Measurements from ENCODE around the gene CAMK1D. TPM values are rescaled to one million over a fixed set of nuclear protein-coding genes. Genes with fewer than 3 reads are reported as not detected.

CAMK1D gene
- total and polyA plus RNA-seq, 9 donors: 1.8 to 11.7 (median 5.5) TPM

GRCh38 chr10:12476656-12477055, 127.3 kb downstream of the CAMK1D start:
- Histone ChIP-seq H3K27ac (no peak overlapping the region), H3K36me3 (no peaks in the 10 kb centered on the region), H3K4me3 (no peak overlapping the region), H3K4me1 (ENCODE audit: insufficient read depth) (no peaks in the 10 kb centered on the region), H3K27me3 (no peaks in the 10 kb centered on the region), H3K9me3 (no peaks in the 10 kb centered on the region)
- intact Hi-C loops (cut with DNase I): no loop called here
- TF ChIP-seq POLR2A (IDR thresholded peaks at IDR 0.05): no peak
- TF ChIP-seq EP300 (IDR thresholded peaks at IDR 0.05): no peak
- TF ChIP-seq CTCF (IDR thresholded peaks at IDR 0.05): no peak
- WGBS, 3 donors: 88 to 90% (median 90%) methylated on average over 4 of the region's 4 CpGs
- DNase-seq: no peak

DNA sequence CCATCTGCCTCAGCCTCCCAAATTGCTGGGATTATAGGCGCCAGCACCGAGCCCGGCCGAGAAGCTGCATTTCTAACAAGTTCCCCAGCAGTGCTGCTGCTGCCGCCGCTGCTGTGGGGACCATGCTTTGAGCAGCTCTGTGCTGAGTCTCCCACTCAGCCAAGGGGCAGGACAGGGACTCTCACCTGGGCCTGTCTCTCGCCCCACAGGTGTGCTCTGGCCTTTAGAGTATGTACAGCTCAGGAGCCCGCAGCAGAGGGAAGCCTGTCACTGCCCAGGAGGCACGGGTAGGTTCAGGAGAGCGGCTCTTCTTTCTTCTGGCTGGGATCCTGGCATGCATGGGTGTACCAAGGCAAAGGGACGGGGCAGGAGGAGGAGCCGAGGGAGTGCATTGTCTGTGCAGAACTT, 130.1 kb downstream of the CAMK1D start:
- Histone ChIP-seq H3K36me3 (no peaks in the 10 kb centered on the region), H3K4me3 (no peak overlapping the region), H3K27me3 (no peaks in the 10 kb centered on the region), H3K4me1 (ENCODE audit: insufficient read depth) (no peaks in the 10 kb centered on the region), H3K27ac (no peak overlapping the region), H3K9me3 (no peaks in the 10 kb centered on the region)
- TF ChIP-seq POLR2A (IDR thresholded peaks at IDR 0.05) (no peak), CTCF (IDR thresholded peaks at IDR 0.05) (no peak), EP300 (IDR thresholded peaks at IDR 0.05) (no peak)
- DNase-seq: no peak
- intact Hi-C loops (cut with DNase I): no loop called here
- WGBS, 3 donors: 89 to 93% (median 91%) methylated on average over 12 of the region's 12 CpGs

- DNase-seq: no peak
- Histone ChIP-seq H3K9me3 (no peaks in the 10 kb centered on the region), H3K27ac (no peak overlapping the region), H3K36me3 (no peaks in the 10 kb centered on the region), H3K4me1 (ENCODE audit: insufficient read depth) (no peaks in the 10 kb centered on the region), H3K27me3 (no peaks in the 10 kb centered on the region), H3K4me3 (no peak overlapping the region)
- 79 to 95% (median 88%) methylated on average over 9 of the region's 9 CpGs for WGBS, 3 donors
- TF ChIP-seq EP300 (IDR thresholded peaks at IDR 0.05) (no peak), CTCF (IDR thresholded peaks at IDR 0.05) (no peak), POLR2A (IDR thresholded peaks at IDR 0.05) (no peak)
- intact Hi-C loops (cut with DNase I): no loop called here
Observed at GRCh38 chr10:12479924-12480323, 130.6 kb downstream of the CAMK1D start.

GRCh38 chr10:12480440-12480839, 131.1 kb downstream of the CAMK1D start:
- Histone ChIP-seq H3K4me1 (ENCODE audit: insufficient read depth) (peaks cover 2% of the 10 kb centered on the region), H3K4me3 (no peak overlapping the region), H3K36me3 (no peaks in the 10 kb centered on the region), H3K27ac (no peak overlapping the region), H3K9me3 (no peaks in the 10 kb centered on the region), H3K27me3 (no peaks in the 10 kb centered on the region)
- 82 to 93% (median 90%) methylated on average over 4 of the region's 4 CpGs for WGBS, 3 donors
- intact Hi-C loops (cut with DNase I): no loop called here
- TF ChIP-seq CTCF (IDR thresholded peaks at IDR 0.05): no peak
- no peak for TF ChIP-seq EP300 (IDR thresholded peaks at IDR 0.05)
- TF ChIP-seq POLR2A (IDR thresholded peaks at IDR 0.05): no peak
- no peak for DNase-seq

- H3K4me3 ChIP-seq: no peak overlapping the region
- WGBS, 3 donors: 88 to 95% (median 90%) methylated on average over 4 of the region's 4 CpGs
- no peaks in the 10 kb centered on the region for H3K36me3 ChIP-seq
- no peaks in the 10 kb centered on the region for H3K9me3 ChIP-seq
- intact Hi-C loops (cut with DNase I): no loop called here
- H3K27ac ChIP-seq: no peak overlapping the region
- H3K27me3 ChIP-seq: no peaks in the 10 kb centered on the region
- DNase-seq: no peak
- no peak for TF ChIP-seq POLR2A (IDR thresholded peaks at IDR 0.05)
- no peak for TF ChIP-seq EP300 (IDR thresholded peaks at IDR 0.05)
- no peak for TF ChIP-seq CTCF (IDR thresholded peaks at IDR 0.05)
- H3K4me1 ChIP-seq (ENCODE audit: insufficient read depth): peaks cover 2% of the 10 kb centered on the region
Observed at GRCh38 chr10:12481924-12482323, 132.6 kb downstream of the CAMK1D start.
